Kidney epithelial cell (primary cell): ENCODE data around the gene HNRNPAB. TPM values are rescaled to one million over a fixed set of nuclear protein-coding genes. Genes with fewer than 3 reads are reported as not detected.

Experiments
- DNase-seq: peaks from one replicate; pipeline ENCODE4 v3.0.0-alpha.2; 2010; ENCODE audit warnings: low read depth
- H3K27me3 ChIP-seq: 2 replicates; pipeline ENCODE4 v1.6.0; 2011; ENCODE audit warnings: low read length; ENCODE audit not compliant: control insufficient read depth, insufficient read depth
- H3K36me3 ChIP-seq: 2 replicates; pipeline ENCODE4 v1.5.1; 2011; ENCODE audit warnings: low read length; ENCODE audit not compliant: control insufficient read depth, insufficient read depth
- H3K4me3 ChIP-seq: 2 replicates; pipeline ENCODE4 v1.5.1; 2011; ENCODE audit warnings: low read depth, mild to moderate bottlenecking, control low read depth, low read length
- total RNA-seq: library from RNA; depleted of rRNA; stranded (reverse); fragments of >200 nt; gene quantifications from 2 replicates; pipeline ENCODE4 v1.2.3, GENCODE V29; 2015
- TF ChIP-seq, protein P1 (sequence below): IDR thresholded peaks from 2 replicates; pipeline ENCODE4 v1.5.1; 2011; ENCODE audit warnings: mild to moderate bottlenecking, moderate library complexity, low read length, control low read depth, inconsistent platforms; ENCODE audit not compliant: insufficient read depth, poor library complexity, severe bottlenecking

The HNRNPAB gene
- total RNA-seq, 1 donor from 2014 or later: 152 TPM

DNA sequence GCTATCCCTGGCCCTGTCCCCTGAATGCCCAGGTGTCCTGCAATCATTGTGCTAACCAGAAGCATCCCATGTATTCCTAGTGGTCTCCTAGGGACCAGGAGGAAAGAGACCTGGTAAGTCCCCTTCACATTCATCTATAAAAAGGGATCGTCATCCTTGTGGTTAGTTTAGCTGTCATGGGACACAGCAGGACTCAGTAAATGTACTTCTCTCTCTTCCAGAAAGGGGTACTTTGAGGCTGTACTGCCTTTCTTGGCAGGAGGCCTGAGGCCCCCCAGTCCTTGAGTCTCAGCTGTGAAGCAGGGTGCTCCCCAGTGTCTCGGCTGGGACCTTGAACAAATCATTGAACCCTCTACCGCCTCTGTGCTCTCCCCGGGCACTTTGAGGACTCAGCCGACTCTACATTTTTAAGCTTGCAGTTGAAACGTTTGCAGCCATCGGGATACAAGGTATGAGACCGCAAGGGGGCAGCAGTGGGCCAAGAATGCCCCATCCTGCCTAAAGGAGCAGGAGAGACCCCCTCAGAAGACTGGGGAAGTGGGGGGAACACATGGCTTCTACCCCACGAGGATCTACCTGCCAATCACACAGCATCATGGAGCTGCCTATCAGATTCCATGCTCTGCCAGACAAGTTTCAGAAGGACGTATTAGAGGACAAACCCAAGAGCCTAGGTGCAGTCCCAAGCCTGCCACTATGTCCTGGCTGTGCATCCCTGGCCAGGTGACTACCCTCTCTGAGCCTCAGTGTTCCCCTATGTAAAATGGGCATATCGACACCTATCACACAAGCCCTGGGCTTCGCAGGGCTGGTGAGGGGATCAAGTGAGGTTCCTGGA lies 30.6 kb downstream of the HNRNPAB start:
- TF ChIP-seq, protein P1, sequence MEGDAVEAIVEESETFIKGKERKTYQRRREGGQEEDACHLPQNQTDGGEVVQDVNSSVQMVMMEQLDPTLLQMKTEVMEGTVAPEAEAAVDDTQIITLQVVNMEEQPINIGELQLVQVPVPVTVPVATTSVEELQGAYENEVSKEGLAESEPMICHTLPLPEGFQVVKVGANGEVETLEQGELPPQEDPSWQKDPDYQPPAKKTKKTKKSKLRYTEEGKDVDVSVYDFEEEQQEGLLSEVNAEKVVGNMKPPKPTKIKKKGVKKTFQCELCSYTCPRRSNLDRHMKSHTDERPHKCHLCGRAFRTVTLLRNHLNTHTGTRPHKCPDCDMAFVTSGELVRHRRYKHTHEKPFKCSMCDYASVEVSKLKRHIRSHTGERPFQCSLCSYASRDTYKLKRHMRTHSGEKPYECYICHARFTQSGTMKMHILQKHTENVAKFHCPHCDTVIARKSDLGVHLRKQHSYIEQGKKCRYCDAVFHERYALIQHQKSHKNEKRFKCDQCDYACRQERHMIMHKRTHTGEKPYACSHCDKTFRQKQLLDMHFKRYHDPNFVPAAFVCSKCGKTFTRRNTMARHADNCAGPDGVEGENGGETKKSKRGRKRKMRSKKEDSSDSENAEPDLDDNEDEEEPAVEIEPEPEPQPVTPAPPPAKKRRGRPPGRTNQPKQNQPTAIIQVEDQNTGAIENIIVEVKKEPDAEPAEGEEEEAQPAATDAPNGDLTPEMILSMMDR: peak; percentile 77
- H3K4me3 ChIP-seq: no peak overlapping the region
- no peak for DNase-seq
- H3K27me3 ChIP-seq: no peaks in the 10 kb centered on the region
- peaks cover 2% of the 10 kb centered on the region for H3K36me3 ChIP-seq

DNA sequence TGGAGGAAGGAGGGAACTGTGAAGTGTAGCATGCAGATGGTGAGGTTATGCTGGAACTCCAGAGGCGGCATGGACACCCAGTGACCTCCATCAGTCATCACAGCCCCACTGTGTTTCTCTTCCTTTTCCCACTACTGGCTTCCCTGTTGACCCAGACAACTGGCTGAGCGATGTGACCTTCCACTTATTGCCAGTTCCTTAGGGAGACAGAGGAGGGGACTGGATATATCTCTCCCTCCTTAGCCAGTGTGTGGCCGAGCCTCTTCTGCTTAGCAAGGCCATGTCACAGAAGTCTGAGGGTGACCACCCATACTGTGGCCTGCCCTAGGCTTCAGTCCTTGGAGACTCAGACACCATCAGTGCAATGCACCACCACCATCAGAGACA lies 31.2 kb downstream of the HNRNPAB start:
- Histone ChIP-seq H3K27me3 (no peaks in the 10 kb centered on the region), H3K4me3 (no peak overlapping the region), H3K36me3 (peaks cover 1% of the 10 kb centered on the region)
- no peak for DNase-seq
- TF ChIP-seq, protein P1: no peak

DNA sequence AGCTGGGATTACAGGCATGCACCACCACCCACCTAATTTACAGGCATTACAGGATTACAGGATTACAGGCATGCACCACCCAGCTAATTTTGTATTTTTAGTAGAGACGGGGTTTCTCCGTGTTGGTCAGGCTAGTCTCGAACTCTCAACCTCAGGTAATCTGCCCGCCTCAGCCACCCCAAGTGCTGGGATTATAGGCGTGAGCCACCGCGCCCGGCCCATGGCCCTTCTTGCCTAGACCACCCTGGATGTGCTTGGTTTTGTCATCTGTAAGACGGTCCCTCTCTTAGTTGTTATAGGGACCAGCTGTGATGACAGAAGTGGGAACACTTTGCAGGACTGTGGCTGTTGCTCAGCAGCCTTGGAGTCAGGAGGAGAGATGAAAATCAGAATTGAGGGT lies 31.8 kb downstream of the HNRNPAB start:
- Histone ChIP-seq H3K36me3 (peaks cover 1% of the 10 kb centered on the region), H3K27me3 (no peaks in the 10 kb centered on the region), H3K4me3 (no peak overlapping the region)
- DNase-seq: no peak
- TF ChIP-seq, protein P1: no peak

DNA sequence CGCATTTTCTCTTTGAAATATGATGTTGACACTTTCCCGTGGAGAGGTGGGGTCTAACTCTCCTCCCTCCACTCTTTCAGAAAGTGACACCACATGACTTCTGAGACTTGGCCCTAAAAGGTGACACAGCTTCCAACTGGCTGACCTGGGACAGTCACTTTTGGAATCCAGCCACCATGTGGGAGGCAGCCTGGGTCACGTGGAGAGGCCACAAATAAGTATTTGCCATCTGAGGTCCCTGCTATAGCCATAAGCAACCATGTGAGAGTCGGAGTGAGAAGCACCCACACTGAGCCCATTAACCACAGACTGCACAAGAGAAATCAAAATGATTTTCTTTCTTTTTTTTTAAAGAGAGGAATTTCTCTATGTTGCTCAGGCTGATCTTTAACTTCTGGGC lies 32.3 kb downstream of the HNRNPAB start:
- Histone ChIP-seq H3K36me3 (no peaks in the 10 kb centered on the region), H3K4me3 (no peak overlapping the region), H3K27me3 (no peaks in the 10 kb centered on the region)
- TF ChIP-seq, protein P1: no peak
- no peak for DNase-seq

DNA sequence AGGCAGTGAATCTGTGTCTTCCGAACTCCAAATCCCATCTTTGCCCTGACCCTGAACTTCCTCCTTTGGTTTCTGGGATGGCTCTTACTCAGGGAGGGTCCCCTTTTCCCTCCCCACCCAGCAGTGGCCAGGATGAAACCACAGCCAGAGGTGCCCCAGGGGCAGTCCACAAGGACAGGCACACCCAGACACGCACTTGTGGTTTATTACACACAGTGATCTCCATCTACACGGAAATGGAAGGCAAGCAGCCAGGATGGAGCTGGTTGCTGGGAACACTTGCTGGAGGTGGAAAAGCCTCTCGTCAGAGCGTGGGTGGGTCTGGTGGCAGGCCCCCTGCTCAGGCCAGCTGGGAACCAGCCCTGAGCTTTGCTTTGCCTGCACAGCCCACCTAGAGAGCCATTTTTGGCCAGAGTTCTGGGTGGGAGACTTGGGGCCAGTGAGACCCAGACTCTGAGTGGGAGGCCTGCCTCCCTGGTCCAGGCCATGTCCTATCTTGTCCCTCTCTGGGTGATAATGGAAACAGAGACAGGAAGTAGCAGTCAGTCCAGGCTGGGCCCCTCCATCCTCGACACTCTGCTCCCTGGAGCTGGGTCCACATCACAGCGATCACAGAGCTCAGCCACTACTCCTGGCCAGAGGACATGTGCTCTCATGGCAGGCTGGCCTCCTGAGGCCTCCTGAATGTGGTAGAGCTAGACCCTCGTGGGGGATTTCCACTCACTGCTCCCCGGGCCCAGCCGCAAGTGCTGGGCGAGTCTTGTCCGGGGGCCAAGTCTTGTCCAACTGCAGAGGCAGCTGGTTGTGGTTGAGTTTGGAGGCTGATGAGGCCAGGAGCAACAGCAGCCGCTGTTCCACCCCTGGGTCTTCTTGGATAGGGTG lies 33.3 kb downstream of the HNRNPAB start:
- TF ChIP-seq, protein P1: no peak
- DNase-seq: no peak
- Histone ChIP-seq H3K36me3 (no peaks in the 10 kb centered on the region), H3K27me3 (no peaks in the 10 kb centered on the region), H3K4me3 (no peak overlapping the region)
